Neural cell (in vitro differentiated cells): Measurements from ENCODE around the gene RPS6KA3. TPM values are rescaled to one million over a fixed set of nuclear protein-coding genes. Genes with fewer than 3 reads are reported as not detected.

Experiments
- H2AFZ ChIP-seq: fragments of 200-600, 300-800 bp; sonication (generic), shearing (Covaris generic); 2 replicates; pipeline ENCODE4 v1.6.0; 2014; ENCODE audit warnings: low read depth, mild to moderate bottlenecking, antibody characterized with exemption, low read length, moderate library complexity
- H3F3A ChIP-seq: fragments of 200-600 bp; shearing (Covaris generic); 2 replicates; pipeline ENCODE4 v1.6.1; 2016; ENCODE audit warnings: mild to moderate bottlenecking, moderate library complexity, mixed read lengths, antibody characterized with exemption, low read length; ENCODE audit not compliant: insufficient read depth, poor library complexity, severe bottlenecking
- H3K27ac ChIP-seq: fragments of 200-600, 300-800 bp; sonication (generic), shearing (Covaris generic); 2 replicates; pipeline ENCODE4 v1.5.1; 2014; ENCODE audit warnings: mild to moderate bottlenecking, low read length, moderate library complexity
- H3K27me3 ChIP-seq: fragments of 300-800, 200-600 bp; sonication (generic), shearing (Covaris generic); 2 replicates; pipeline ENCODE4 v1.6.0; 2014; ENCODE audit warnings: mild to moderate bottlenecking, low read depth, low read length, moderate library complexity; ENCODE audit not compliant: insufficient read depth
- H3K36me3 ChIP-seq: fragments of 300-800, 200-600 bp; sonication (generic), shearing (Covaris generic); 2 replicates; pipeline ENCODE4 v1.5.1; 2014; ENCODE audit warnings: mild to moderate bottlenecking, antibody characterized with exemption, low read length, moderate library complexity; ENCODE audit not compliant: insufficient read depth
- H3K4me2 ChIP-seq: fragments of 300-800, 200-600 bp; sonication (generic), shearing (Covaris generic); 2 replicates; pipeline ENCODE4 v1.6.0; 2014; ENCODE audit warnings: mild to moderate bottlenecking, low read length
- H3K4me3 ChIP-seq: fragments of 300-800, 200-600 bp; sonication (generic), shearing (Covaris generic); 2 replicates; pipeline ENCODE4 v1.5.1; 2014; ENCODE audit warnings: mild to moderate bottlenecking, low read length, moderate library complexity
- H3K79me2 ChIP-seq: fragments of 200-600 bp; shearing (Covaris generic); replicated peaks from 2 replicates; pipeline ENCODE4 v1.6.0; 2014; ENCODE audit warnings: mild to moderate bottlenecking, low read length, moderate library complexity; ENCODE audit not compliant: insufficient read depth
- H3K9ac ChIP-seq: fragments of 300-800, 200-600 bp; sonication (generic), shearing (Covaris generic); 2 replicates; pipeline ENCODE4 v1.6.1; 2016; ENCODE audit warnings: mild to moderate bottlenecking, low read length, mixed read lengths
- H3K9me2 ChIP-seq: fragments of 200-600 bp; shearing (Covaris generic); 2 replicates; pipeline ENCODE4 v1.6.1; 2016; ENCODE audit warnings: mild to moderate bottlenecking, low read length, mixed read lengths; ENCODE audit not compliant: insufficient read depth
- H3K9me3 ChIP-seq: fragments of 200-600, 300-800 bp; sonication (generic), shearing (Covaris generic); 2 replicates; pipeline ENCODE4 v1.6.1; 2016; ENCODE audit warnings: mild to moderate bottlenecking, mixed run types, low read length, moderate library complexity, mixed read lengths
- H4K20me1 ChIP-seq: fragments of 200-600 bp; shearing (Covaris generic); 2 replicates; pipeline ENCODE4 v1.6.1; 2016; ENCODE audit warnings: mild to moderate bottlenecking, mixed run types; ENCODE audit not compliant: insufficient read depth
- EP300 ChIP-seq: fragments of 450-650 bp; conservative IDR thresholded peaks from 2 replicates; pipeline ENCODE4 v1.6.1; 2014; ENCODE audit warnings: antibody characterized with exemption, mild to moderate bottlenecking, moderate library complexity; ENCODE audit not compliant: poor library complexity, severe bottlenecking
- MXI1 ChIP-seq: fragments of 450-650 bp; conservative IDR thresholded peaks from 2 replicates; pipeline ENCODE4 v1.6.1; 2014; ENCODE audit warnings: antibody characterized with exemption, mild to moderate bottlenecking; ENCODE audit not compliant: poor library complexity, severe bottlenecking
- POLR2AphosphoS5 ChIP-seq: IDR thresholded peaks from 2 replicates; pipeline ENCODE4 v1.6.1; 2012
- RAD21 ChIP-seq: fragments of 450-650 bp; conservative IDR thresholded peaks from 2 replicates; pipeline ENCODE4 v1.6.1; 2014; ENCODE audit warnings: antibody characterized with exemption, mild to moderate bottlenecking, moderate library complexity
- SMC3 ChIP-seq: fragments of 450-650 bp; conservative IDR thresholded peaks from 2 replicates; pipeline ENCODE4 v1.6.1; 2014; ENCODE audit warnings: antibody characterized with exemption, mild to moderate bottlenecking, moderate library complexity; ENCODE audit not compliant: poor library complexity
- TAF1 ChIP-seq: IDR thresholded peaks from 2 replicates; pipeline ENCODE4 v1.6.1; 2012; ENCODE audit warnings: low read depth
- polyA plus RNA-seq: library from polyadenylated mRNA; depleted of rRNA; stranded (reverse); fragments of >200 nt; gene quantifications from 2 replicates; pipeline ENCODE4 v1.2.3, GENCODE V29; 2014
- TF ChIP-seq, protein P1 (sequence below): fragments of 450-650 bp; IDR thresholded peaks from 2 replicates; pipeline ENCODE4 v1.5.1; 2014; ENCODE audit warnings: antibody characterized with exemption, mild to moderate bottlenecking, moderate library complexity; ENCODE audit not compliant: poor library complexity, severe bottlenecking
- TF ChIP-seq, protein P2 (sequence below): IDR thresholded peaks from 2 replicates; pipeline ENCODE4 v1.6.1; 2012; ENCODE audit warnings: borderline replicate concordance

Gene RPS6KA3
- polyA plus RNA-seq, 1 donor from 2014 or later, result 16.5 TPM

DNA sequence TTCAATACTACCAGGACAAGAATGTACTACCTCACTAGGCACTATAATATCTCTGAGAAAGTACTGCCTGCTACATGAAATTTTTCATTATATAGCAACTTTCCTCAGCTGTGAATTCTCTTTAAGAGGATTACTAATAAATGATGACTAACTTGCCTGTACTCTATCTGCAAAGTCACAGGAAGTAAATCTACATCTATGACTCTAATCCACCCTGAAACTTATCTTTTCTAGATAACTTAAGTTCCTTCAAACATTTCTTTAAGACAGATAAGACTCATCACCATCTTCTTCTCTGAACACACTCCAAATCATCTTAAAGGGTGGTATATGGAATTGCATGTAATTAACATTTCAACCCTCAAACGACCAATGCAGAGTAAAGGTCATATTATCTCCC is 28.8 kb downstream of the RPS6KA3 start:
- no peak for TF ChIP-seq TAF1
- no peak for TF ChIP-seq RAD21
- TF ChIP-seq POLR2AphosphoS5, result no peak
- TF ChIP-seq, protein P1, sequence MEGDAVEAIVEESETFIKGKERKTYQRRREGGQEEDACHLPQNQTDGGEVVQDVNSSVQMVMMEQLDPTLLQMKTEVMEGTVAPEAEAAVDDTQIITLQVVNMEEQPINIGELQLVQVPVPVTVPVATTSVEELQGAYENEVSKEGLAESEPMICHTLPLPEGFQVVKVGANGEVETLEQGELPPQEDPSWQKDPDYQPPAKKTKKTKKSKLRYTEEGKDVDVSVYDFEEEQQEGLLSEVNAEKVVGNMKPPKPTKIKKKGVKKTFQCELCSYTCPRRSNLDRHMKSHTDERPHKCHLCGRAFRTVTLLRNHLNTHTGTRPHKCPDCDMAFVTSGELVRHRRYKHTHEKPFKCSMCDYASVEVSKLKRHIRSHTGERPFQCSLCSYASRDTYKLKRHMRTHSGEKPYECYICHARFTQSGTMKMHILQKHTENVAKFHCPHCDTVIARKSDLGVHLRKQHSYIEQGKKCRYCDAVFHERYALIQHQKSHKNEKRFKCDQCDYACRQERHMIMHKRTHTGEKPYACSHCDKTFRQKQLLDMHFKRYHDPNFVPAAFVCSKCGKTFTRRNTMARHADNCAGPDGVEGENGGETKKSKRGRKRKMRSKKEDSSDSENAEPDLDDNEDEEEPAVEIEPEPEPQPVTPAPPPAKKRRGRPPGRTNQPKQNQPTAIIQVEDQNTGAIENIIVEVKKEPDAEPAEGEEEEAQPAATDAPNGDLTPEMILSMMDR, result no peak
- TF ChIP-seq SMC3, result no peak
- no peak for TF ChIP-seq MXI1
- no peak for TF ChIP-seq EP300
- TF ChIP-seq, protein P2, sequence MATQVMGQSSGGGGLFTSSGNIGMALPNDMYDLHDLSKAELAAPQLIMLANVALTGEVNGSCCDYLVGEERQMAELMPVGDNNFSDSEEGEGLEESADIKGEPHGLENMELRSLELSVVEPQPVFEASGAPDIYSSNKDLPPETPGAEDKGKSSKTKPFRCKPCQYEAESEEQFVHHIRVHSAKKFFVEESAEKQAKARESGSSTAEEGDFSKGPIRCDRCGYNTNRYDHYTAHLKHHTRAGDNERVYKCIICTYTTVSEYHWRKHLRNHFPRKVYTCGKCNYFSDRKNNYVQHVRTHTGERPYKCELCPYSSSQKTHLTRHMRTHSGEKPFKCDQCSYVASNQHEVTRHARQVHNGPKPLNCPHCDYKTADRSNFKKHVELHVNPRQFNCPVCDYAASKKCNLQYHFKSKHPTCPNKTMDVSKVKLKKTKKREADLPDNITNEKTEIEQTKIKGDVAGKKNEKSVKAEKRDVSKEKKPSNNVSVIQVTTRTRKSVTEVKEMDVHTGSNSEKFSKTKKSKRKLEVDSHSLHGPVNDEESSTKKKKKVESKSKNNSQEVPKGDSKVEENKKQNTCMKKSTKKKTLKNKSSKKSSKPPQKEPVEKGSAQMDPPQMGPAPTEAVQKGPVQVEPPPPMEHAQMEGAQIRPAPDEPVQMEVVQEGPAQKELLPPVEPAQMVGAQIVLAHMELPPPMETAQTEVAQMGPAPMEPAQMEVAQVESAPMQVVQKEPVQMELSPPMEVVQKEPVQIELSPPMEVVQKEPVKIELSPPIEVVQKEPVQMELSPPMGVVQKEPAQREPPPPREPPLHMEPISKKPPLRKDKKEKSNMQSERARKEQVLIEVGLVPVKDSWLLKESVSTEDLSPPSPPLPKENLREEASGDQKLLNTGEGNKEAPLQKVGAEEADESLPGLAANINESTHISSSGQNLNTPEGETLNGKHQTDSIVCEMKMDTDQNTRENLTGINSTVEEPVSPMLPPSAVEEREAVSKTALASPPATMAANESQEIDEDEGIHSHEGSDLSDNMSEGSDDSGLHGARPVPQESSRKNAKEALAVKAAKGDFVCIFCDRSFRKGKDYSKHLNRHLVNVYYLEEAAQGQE, result no peak

DNA sequence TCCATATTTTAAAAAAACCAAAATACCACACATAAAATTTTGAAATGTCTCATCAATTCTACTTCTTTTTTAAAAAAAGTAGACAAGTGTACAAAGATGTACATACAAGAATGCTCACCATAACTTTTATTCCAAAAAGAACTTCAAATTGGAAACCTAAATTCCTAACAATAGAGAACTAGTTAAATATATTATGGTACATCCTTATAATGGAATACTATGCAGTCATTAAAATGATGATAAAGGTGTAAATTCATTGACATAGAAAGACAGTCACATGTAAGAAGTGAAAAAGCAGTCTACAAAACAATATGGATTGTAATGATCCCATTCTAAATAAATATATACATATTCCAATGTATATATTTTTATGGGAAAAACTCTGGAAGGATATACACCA is 31.0 kb downstream of the RPS6KA3 start:
- H3K9me2 ChIP-seq, result no peaks in the 10 kb centered on the region
- H3K27ac ChIP-seq, result no peak overlapping the region
- H4K20me1 ChIP-seq, result no peaks in the 10 kb centered on the region
- H3K9me3 ChIP-seq, result no peaks in the 10 kb centered on the region
- no peaks in the 10 kb centered on the region for H3F3A ChIP-seq
- no peaks in the 10 kb centered on the region for H3K27me3 ChIP-seq
- H3K79me2 ChIP-seq, result no peaks in the 10 kb centered on the region
- no peak overlapping the region for H2AFZ ChIP-seq
- no peak overlapping the region for H3K4me2 ChIP-seq
- TF ChIP-seq POLR2AphosphoS5 (no peak), EP300 (no peak), SMC3 (no peak)
- TF ChIP-seq, protein P2, result no peak
- H3K36me3 ChIP-seq, result no peaks in the 10 kb centered on the region
- no peak overlapping the region for H3K4me3 ChIP-seq
- no peak overlapping the region for H3K9ac ChIP-seq

More for the DNA sequence above, 28.8 kb downstream of the RPS6KA3 start:
- Histone ChIP-seq H3F3A (no peaks in the 10 kb centered on the region), H2AFZ (no peak overlapping the region), H3K9ac (no peak overlapping the region), H3K27ac (no peak overlapping the region), H3K79me2 (no peaks in the 10 kb centered on the region), H3K4me2 (no peak overlapping the region), H3K9me3 (no peaks in the 10 kb centered on the region), H3K4me3 (no peak overlapping the region), H3K27me3 (no peaks in the 10 kb centered on the region), H4K20me1 (no peaks in the 10 kb centered on the region), H3K36me3 (no peaks in the 10 kb centered on the region), H3K9me2 (no peaks in the 10 kb centered on the region)
